ENCODE results near the gene KBTBD8.

GRCh38 chr3:66998113-66998903 is at the start of gene KBTBD8:
- TF ChIP-seq CTCF (IDR thresholded peaks at IDR 0.05) = no peak
- peak; percentile 10 to 58 for TF ChIP-seq POLR2A (IDR thresholded peaks at IDR 0.05)
- TF ChIP-seq EP300 (IDR thresholded peaks at IDR 0.05) = peak; percentile 62 to 75

Measured in tibial nerve (tissue), 4 donors.